ENCODE data around the gene PRSS38.

DNA sequence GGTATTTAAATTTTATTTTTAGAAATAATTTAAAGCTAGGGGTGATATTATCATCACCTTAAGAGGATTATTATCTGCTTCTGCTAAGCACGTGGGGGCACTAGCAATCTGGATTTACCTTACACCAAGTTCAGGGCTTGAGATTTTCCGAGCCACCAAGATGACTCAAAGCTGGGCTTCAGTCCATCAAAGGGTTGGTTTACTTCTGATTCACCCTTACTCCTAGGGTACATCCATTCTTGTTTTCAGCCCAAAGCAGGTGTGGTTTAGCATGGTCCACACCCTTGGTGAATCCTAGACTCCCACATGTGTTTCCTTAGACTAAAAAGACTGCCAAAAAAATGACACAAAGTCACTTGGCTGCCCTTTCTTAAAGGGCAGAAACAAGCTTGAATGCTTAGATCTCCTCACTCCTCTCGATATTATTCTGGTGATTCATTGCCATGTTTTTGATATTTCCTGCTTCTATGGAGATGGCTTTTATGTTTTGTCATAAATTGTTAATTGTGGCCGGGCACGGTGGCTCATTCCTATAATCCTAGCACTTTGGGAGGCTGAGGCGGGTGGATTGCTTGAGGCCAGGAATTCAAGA lies 9.8 kb upstream of the PRSS38 start:
- TF ChIP-seq CTCF (IDR thresholded peaks at IDR 0.05; ENCODE audit: extremely low read depth in 1 of 2, insufficient read depth in 1 of 2, low read depth in 1 of 2, low read length in 2 of 2) (no peak), MYC (IDR thresholded peaks at IDR 0.05; ENCODE audit: low read depth, low read length) (no peak)
